Stimulated activated naive CD4-positive, alpha-beta T cell treated with Interleukin-2 at 50 U/mL for 16 hours (primary cell): ENCODE measurements around the gene KIF17.
A peak's percentile ranks its signal among the peaks of the same experiment; 100 is the strongest.

Experiments used
- DNase-seq: peaks from one replicate; lab custom pipeline; 2025; lab: John Stamatoyannopoulos, UW

Gene KIF17

DNA sequence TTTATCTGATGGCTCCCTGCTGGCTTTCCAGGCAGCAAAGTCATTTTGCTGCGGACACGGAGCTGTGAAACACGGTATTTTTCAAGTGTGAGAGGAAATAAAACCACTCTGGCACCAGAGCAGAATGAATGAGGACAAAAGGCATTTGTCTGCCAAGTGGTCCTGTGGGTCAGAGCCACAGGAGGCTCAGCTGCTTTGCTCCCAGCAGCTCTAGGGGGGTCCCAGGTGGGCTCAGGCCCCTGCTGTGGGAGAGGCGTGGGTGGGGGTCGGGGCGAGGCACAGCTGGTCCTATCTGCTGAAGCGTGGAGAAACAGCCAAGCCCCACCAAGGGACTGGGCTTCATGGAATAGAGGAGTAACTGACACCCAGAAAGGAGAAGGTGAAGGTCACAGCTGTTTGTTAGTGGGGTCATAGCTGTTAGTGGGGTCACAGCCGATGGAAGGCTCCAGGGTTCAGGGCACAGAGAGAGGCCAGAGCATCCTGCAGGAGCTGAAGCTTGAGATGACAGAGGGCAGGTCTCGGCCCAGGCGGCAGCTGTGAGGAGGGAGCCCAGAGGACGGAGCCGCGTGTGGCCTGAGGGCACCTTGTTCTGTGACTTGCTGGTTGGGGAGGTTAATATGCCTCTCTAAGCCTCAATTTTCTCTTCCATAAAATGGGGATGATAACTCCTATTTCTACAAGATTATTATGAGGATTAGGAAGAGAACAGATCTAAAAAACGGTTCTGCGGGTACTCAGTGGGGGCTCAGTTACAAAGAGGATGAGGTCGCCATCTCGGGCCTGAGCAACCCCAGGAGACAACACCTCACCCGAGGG lies 7.1 kb downstream of the KIF17 start:
- DNase-seq, result no peak

DNA sequence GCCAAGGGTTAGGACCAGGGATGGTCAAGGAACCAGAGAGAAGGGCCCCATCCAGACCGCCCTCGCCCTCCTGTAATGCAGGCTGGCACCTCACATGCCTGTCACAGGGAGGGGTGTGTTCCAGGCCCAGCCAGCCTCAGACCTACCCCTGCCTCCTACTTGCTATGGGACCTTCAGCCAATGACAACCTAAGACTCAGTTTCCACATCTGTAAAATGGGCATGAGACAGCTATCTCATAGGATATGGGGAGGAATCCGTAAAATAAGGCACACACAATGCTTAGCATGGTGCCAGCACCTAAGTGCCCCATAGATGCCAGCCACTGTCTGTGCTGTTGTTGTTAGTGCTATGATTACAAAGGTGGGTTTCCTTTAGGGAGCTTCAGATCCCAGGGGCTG lies 7.9 kb downstream of the KIF17 start:
- no peak for DNase-seq

DNA sequence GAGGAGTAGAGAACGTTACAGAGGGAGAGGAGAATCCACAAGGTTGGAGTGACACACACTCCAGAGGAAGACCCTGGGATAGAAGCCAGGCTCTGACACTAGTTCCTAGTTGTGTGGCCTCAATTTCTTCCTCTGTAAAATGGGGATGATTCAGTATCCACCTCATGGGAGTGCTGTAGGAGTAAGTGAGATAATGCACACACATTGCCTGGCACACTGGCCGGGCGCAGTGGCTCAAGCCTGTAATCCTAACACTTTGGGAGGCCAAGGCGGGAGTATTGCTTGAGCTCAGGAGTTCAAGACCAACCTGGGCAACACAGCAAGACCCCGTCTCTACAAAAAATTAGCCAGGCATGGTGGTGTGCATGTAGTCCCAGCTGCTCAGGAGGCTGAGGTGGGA lies 8.9 kb downstream of the KIF17 start:
- DNase-seq, result no peak

DNA sequence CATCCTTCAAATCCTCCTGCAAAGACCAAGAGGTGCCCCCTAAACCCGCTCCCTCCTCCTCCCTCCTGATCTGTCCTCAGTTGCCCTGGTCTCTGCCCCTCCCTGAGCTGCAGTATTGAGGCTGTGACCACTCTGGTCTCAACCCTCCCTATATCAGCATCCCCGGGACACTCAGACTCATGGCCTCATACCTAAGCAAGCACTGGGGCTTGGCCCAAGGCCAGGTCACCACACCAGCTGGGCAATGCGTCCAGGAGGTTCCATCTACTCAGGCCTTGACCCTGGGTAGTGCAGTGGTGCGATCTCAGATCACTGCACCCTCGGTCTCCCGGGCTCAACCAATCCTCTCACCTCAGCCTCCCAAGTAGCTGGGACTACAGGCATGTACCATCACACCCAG lies 9.8 kb downstream of the KIF17 start:
- DNase-seq, result no peak

DNA sequence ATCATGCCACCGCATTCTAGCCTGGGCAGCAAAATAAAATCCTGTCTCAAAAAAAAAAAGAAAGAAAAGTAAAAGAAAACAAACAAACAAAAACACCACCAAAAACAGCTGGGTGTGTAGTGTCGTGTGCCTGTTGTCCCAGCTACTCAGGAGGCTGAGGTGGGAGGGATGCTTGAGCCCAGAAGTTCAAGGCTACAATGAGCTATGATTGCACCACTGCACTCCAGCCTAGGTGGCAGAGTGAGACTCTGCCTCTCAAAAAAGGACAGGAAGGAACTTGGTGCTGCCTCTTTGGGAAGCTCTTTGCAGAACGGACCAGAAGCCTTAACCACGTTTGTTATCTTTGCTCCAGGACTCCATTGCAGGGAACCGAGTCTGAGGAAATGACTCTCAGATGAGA lies 11.0 kb downstream of the KIF17 start:
- no peak for DNase-seq

DNA sequence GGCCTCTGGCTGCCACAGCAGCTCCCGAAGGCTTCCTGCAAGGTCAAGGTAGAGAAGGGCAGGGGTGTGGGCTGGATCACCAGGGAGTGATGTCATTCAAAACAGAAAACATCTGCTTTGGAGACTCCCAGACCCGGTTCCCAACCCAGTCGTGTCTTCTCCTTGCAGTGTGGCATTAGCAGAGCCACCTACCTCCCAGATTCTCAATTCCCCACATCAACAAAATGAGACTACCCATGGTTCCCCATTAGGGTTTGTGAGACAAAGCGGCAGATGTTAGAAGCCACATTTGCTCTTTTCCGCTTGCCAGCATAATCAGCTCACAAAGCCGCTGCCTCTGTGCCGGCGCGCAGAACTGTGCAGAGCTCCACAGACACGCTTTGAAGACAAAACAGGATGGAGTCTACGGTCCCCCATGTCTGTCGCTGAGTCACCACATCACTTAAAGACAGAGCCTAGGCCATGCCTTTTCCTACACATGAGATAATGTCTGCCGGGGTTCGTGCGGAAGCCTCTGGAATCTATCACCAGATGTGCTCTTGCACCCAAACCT lies 12.5 kb downstream of the KIF17 start:
- no peak for DNase-seq

DNA sequence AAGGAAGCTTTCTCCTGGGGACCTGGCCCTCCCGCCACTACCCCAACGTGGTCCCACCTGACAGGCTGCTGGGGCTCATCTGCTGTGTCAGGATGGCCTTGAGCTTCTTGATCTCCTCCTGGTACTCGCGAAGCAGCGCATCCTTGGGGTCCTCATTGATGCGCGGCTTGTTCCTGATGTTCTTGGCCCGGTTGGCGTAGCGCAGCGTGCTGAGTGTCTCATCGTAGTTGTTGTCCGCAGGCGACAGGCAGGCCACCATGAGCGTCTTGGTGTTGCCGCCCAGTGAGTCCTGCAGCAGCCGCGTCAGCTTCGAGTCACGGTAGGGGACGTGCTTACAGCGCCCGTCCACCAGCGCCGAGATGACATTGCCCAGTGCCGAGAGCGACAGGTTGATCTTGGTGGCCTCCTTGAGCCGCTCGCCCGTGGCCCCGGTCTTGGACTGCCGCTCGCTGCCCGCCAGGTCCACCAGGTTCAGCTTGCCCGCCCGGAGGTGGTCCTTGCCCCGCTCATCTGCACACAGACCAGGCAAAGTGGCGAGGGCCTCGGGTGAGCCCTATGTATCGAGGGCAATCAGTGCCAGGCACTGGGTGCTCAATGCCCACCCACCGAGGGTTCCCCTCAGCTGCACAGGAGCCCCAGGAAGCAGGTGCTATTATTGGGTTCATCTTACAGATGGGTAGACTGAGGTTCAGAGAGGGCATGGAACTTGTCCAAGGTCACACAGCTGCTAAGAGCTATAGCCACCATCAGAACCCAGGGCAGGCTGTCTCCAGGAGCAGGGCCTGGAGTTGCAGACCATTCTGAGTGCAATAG lies 13.2 kb downstream of the KIF17 start:
- no peak for DNase-seq

DNA sequence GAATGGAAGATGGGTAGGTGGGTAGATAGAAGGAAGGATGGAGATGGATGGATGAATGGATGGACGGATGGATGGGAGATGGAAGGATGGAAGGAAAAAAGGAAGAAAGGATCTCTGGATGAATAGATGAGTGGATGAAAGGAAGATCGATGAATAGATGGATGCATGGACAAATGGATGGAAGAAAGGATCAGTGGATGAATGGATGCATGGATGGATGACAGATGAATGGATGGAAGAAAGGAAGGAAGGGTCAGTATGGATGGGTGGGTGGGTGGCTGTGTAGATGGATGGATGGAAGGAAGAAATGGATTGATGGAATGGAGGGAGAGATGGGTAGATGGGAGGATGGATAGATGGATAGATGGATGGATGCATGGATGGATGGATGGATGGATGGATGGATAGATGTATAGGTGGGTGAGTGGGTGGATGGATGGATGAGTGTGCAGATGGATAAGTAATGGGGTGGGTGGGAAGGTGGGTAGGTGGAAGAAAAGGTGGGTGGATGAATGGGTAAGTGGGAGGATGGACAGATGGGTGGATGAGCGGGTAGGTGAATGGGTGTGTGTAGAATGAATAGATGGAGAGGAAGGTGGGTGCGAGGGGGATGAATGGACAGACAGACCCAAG lies 14.6 kb downstream of the KIF17 start:
- no peak for DNase-seq

DNA sequence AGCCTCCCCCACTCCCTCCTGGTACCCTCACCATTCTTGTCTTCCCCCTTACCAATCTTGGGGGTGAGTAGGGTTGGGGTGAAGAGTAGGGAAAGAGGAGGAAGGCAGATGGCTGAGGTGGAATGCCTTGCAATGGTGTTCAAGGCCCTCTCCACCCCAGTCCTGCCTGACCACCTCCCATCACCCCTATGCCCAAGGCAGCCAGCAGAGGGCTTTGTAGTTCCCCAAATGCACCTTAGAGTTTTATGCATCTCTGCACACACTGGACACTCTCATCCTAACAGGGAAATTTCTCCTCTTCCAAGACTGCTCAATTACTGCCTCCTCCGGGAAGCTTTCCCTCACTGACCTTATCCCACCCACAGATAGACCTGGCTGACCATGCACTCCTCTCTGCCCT lies 15.4 kb downstream of the KIF17 start:
- no peak for DNase-seq

DNA sequence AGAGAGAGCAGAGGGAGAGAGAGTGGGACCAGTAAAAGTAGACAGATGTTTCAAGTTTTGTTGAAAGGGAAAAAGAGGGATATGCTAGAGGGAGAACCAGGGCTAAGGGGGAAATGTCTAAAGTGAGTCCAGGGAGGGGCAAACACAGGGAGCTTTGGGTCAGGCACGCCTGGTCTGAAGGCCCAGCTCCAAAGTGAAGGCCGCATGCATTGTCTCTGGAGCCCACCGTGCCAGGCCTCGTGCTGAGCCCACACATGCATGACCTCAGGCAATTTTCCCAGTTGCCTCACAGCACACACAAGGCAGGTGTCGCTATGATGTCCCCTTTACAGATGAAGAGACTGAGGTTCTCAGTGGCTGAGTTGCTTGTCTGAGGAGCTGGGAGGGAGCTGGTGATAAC lies 16.0 kb downstream of the KIF17 start:
- DNase-seq, result no peak

DNA sequence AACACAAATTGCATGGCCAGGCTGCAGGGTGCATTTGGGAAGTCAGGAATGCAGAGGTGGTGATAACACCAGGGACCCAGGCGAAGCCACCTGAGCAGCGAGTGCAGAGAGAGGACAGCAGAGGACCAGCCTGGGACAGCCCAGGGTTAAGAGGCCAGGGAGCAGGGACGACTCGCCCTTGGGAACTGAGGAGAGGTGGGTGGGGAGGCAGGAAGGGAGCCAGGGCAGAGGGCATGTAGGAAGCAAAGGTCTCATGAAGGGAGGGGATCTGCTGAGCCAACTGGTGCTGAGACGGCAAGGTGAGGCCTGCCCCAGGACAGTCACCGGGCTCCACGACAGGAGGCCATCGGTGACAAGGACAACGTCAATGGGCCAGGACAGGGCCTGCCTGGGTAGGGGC lies 16.4 kb downstream of the KIF17 start:
- no peak for DNase-seq

DNA sequence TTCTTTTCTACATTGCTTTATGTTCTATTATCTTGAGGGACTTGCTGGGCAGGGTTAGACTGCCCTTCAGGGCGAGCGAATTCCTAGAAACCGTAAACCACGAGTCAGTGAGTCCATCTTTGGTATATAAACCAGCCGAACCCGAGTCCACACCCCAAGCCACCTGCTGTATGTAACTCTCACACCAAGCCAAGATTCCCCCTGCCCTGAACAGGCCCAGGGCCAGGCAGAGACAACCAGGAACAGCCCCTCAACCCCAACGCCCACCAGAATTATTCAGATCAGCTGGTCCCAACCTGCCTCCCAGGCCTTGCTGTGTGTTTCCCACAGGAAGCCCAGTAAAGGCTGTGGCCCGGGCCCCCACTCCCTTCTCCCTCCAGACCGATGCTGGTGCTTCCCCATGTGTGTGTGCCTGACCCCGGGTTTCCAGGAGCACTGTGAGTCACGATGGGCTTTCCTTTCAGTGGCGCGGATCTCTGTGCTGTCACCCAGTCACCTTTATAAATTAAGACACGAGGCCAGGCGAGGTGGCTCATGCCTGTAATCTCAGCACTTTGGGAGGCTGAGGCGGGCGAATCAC lies 17.1 kb downstream of the KIF17 start:
- no peak for DNase-seq

DNA sequence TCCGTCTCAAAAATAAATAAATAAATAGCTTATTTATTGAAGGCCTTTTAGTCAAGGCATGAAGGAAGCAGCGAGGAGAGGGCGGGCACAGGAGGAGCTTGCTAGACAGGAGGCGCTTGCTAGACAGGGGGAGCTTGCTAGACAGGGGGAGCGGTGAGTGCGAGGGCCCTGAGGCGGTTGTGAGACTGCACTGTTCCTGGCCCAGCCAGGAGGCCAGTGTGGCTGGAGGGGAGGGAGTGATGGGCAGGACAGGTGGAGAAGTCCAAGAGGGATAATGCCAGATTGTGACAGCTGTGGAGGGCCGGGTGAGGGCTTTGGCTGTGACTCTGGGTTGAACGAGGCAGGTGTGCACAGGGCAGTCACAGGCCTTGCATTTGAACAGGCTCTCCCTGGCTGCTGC lies 18.2 kb downstream of the KIF17 start:
- DNase-seq, result no peak

DNA sequence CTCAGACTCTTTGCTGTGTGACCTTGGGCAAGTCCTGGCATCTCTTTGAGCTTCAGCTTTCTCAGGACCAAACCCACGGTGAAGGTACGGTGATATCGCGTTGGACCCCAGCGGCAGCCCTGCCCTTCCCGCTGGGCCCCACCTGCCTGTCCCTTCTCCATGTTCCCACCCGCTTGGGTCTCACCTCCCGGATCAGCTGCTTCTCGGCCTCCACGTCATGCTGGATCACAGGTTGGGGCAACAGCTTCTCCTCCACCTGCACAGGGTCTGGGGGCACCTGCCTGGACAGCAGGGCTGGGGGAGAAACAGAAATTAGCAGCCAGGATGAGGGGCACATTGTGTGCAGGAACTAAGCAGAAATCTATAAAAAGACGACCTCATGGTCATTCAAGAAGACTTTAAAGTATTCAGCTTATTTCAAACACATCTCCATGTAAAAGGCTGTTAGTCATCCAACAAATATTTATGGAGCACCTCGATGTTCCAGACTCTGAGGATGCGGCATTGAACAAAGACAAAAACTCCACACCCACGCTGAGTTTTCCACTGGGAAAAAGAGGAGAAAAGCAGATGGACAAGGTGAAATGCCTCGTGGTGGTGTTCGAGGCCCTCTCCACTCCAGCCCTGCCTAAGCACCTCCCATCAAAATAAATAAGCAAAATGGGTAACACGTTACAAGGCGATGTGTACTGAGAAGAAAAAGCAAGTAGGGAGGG lies 19.5 kb downstream of the KIF17 start:
- DNase-seq, result no peak

DNA sequence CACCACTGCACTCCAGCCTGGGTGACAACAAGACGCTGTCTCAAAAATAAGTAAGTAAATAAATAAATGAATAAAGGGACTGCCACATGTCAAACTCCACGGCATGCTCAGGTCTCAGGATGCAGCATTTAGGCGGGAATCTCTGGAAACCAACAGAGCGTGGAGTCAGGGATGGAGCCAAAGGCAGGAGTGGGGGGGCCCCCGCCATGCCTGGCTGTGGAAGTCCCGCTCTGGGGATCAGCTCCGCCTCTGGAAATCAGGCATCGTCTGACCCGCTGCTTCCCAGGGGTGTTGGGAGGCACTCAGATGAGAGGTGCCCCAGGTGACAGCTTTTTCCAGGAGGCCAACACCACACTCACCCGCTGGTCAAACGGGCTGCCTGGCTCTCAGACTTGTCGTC lies 20.2 kb downstream of the KIF17 start:
- DNase-seq, result no peak

DNA sequence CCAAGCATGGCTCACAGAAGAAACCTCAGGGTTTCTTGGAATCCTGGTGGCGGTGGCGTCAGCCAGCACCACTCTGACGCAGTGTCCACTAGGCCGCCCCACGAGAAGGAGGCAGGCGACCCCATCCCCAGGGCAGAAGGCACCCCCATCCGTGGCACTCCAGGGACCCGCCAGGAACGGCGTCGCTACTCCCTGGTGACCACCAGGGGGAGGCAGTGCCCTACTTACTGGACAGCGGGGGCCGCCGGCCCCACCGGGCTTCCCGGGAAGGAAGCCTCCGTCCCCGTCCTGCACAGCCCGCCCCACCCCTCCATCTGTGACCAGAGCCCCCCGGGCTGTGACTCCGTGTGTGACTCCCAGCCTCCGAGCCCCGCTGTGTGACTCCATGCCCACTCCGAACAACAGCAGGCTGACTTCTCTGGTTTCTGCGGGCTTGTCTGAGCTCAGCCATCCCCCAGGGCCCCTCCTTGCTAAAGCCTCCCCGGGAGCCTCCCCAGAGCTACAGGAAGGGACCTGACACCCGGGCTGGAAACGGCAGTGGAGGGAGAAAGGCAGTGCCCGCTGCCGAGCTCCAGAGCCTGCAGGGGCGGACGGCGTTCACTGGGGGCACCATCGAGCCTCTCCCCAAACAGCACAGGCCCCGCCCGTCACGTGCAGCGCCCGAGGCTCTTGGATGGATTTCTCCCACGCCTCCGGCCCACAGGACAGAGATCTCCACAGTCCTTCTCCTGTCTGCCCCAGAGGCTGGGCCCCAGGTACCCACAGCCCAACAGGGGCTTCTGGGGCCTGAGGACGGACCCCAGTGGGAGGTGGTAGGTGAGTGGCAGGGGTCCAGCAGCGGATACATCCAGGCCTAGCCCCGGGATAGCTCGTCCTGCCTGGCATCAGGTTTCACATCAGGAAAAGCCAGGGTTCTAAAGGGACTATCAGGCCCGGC lies 21.1 kb downstream of the KIF17 start:
- DNase-seq, result peak; percentile 66

DNA sequence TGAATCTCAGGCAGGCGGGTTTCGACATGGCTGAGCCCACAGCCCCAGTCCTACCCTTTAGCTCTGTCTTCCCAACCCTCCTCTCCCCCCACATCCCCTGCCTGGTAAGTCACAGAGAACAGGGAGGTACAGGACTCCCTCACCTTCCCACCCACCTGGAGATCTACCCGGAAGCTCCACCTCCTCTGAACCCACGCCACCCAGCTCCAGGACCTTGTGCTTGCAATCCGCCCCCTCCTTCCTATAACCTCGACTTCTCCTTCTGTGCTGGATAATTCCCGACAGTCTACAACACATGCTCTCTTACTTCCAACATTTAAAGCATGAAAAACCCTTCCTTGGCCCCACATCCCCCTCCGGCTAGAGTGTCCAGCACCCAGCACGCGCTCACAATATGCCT lies 22.3 kb downstream of the KIF17 start:
- no peak for DNase-seq

DNA sequence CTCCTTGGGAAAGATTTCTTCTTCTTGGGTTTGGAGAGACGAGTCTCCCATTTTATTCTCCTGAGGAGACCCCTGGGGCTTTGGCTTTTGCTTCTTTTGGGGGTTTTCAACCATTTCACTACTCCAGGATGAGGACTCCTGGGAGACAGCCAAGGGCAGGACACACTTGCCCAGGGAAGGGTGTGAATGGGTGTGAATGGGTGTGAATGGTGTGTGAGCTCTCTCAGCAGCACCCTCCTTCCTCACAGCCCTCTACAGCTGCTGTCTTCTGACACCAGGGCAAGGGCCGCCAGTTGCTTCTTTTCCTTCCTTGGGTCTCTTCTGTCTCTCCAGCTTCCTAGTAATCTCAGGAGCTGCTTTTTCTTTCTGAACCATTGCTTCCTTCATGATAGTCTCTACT lies 24.2 kb downstream of the KIF17 start:
- DNase-seq, result no peak

DNA sequence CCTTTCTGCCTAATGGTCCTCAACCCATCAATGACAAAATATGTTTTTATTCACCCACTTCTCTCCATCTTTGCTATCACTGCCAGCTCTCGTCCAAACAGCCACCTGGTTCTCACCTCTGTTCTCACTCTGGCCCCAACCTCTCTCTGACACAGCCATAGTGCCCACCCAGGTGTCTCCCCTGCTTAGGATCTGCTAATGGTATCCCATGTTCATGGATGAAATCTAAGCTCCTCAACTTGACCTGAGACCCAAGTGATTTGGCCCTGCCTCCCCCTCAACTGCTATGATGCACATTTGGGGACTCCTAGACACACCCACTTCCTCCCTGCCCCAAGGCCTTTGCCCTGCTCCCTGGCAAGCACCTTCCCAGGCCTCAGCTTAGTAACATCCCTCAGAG lies 25.9 kb downstream of the KIF17 start:
- no peak for DNase-seq

DNA sequence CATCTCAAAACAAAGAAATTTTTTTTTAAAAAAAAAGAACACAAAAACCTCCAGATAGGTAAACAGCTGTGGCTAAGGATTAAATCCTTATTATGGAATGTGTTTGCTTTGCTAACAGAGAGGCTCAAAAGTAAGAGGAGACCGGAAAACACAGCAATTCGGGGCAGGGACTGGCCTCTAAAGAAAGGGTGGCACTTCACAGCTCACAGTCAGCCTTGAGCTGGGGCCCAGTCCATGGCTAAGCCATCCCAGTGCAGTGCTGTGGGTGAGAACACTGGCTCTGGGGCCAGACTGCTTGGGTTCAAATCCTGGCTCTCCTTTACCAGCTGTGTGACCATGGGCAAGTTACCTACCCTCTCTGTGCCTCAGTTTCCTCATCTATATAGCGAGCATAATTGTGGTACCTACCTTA lies 28.2 kb downstream of the KIF17 start:
- no peak for DNase-seq
